ENCODE results near the gene BMP5.

BMP5 gene

GRCh38 chr6:55811074-55811473 is 64.3 kb downstream of the BMP5 start:
- no peak for DNase-seq (ENCODE audit: low read depth)

- no peak for DNase-seq (ENCODE audit: low read depth)
These were observed 73.1 kb downstream of the BMP5 start for GRCh38 chr6:55802259-55802658.

DNA sequence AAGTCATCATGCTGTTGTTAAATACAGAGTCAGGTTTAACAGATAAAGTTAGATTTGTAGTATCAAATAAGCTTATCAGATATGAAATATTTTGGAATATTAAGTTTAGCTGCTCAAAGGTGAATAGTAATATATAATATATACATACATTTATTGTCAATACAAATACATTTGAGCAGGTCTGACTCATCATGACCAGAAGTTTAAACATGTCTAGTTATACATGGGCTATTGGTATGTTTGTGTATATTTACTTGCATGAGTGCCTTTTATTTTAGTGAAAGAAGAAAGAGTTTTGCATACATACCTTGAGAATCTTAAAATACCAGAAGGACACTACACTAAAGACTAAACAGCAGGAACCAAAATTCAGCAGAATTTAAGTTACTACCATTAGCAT is 76.8 kb downstream of the BMP5 start:
- DNase-seq (ENCODE audit: low read depth): no peak

DNA sequence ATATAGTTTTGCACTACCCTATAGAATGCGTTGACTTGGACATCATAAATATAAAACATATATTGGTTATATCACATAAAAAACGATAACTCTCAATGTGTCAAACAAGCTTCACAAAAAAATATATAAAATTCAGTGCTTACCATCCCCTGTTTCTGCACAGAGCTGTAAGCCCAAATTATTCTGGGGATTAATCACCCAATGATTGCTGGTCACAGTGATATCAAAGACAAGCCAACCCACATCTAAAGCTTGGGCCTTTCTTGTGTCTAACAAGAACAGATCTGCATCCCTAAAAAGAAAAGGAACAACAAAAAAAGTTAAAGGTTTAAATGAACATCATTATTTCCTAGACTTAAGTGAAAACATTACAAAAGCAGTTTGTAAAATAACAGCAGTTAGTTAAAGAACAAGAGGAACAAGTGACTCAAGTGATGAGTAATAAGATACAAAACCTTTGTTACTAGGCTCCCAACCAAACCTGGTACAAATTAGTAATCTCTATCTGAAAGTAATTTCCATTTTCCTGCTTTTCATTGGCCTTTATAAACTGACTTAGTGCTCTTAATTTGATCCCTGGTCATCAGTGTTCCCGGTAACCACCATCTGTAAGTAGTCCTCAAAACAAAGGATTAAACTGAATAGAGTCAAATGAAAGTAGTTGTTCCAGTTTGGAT is 81.1 kb downstream of the BMP5 start:
- DNase-seq (ENCODE audit: low read depth): no peak

DNA sequence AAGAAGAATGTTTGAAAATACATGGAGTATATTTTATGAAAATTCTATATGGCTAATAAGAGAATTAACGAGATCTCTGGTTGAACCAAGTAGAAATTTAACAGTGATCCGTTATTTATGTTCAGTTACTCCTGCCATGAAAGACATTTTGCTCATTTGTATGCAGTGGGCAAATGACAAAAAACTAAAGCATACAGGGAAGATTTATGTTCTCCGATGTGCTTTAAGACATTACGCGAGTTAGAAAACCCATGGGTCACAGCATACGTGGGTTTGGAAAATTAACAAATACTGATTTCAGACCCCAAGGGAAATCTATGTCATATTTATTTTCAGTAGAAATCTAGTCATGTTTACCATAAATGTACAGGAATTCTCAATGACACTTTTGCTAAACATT is 90.1 kb downstream of the BMP5 start:
- DNase-seq (ENCODE audit: low read depth): no peak

DNA sequence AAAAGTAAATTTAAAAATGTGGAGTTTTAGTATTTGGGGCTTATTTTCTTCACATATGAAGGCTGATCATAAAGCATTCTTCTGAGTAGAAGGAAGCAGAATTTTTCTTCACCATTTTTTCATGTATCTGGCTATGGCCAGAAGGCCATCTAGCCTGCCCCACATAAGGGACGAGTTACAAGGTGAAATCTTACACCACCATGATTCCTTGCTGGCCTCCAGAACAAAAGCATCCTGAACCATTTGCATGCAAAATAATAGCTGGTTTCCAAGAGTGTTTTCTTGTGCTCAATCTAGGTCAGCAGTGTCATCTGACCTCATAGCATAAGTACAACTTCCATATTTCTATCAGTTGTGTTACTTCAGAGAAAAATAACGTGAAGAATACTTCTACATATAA is 93.1 kb downstream of the BMP5 start:
- no peak for DNase-seq (ENCODE audit: low read depth)

DNA sequence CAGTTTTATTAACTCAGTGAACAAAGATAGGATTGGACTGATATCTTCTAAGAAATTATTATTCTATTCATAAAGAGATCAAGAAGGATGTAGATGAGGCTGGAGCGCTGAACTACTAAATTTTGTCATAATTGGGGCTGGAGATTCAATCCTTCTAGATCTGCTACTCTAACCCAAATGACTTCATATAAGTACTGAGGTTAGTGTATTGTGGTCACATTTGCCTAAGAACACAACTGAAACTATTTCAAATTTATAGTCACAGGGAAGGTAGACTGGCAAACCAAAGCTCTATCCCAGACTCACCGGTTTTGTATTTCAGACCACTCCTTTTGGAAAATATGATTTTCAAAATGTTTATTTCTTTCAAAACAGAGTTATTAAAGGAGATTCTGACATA is 96.7 kb downstream of the BMP5 start:
- no peak for DNase-seq (ENCODE audit: low read depth)

GRCh38 chr6:55777469-55777868 is 97.9 kb downstream of the BMP5 start:
- DNase-seq (ENCODE audit: low read depth): no peak

DNA sequence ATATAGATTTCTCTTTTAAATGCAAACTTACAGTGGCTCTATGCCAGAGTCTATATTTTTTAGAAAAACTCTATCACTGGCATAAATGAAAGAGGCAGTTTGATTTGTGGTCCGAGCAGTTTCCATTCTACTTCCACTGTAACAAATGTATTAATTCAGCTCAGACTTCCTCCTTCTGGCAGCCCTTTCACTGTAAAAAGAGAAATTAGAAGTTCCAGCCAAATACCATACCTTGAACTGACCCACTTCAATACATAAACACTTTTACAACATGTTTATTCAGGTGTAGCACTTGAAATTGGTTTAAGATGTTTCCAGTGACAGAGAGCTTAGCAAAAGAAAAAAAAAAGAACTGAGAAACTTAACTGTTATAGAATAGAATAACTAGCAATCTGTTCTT is 99.3 kb downstream of the BMP5 start:
- DNase-seq (ENCODE audit: low read depth): no peak

GRCh38 chr6:55775029-55775318 is 100.4 kb downstream of the BMP5 start:
- DNase-seq (ENCODE audit: low read depth): no peak

DNA sequence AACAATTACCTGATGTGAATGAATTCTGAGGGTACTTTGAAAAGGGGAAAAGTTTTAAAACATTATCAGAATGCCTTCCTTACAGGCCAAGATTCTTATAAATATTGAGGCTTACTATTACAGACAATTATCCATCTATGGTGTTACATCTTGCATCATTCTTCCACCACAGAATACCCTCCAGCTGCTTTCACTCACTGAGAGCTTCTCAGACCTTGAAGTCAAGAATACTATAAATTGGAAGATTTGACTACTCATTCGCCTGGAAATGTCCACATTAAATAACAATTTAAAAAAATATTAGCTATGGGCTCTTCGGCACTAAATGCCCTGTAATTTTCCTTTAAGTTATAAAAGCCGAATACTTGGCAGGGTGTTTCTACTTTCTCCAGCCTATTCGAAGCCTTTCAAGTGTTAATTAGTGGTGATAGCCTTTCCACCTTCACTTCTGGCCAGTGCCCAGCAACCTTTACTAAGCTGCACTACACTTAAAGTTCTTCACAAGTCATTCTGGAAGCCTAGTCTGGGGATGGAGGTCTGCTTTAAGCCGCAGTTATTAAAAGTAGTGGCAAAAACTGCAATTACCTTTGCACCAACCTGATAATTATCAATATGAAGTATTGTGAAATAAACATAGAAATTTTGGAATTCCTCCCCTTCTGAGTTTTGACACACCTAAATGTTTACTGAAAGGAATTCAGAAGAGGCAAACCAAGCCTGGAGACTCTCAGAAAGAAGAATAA is 100.9 kb downstream of the BMP5 start:
- no peak for DNase-seq (ENCODE audit: low read depth)

DNA sequence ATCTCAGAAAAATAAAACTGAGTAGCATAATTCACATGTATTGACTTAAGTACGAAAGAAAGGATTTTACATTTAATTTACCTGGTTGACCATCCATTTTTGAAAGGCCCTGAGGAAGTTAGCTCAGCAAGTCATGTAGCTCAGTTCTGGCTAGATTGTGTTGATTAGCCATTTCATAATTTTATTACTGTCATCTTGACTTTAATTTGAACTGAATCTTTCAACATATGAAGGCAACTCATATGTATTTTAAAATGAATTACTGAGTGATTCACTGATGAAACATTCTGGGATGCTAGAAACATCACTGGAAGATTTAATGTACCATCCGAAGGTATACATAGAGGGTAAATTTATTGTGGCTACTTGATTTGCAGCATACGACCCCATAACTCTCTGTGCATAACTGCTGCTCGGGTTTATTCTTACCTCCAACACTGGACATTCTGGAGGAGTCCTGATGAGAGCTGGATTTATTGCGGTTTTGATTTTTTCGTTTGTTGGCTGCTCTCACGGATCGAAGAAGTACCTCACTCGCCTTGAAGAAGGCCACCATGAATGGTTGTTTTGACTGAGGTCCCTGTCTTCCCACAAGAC is 101.7 kb downstream of the BMP5 start:
- DNase-seq (ENCODE audit: low read depth): no peak

- DNase-seq (ENCODE audit: low read depth): no peak
These were observed 102.7 kb downstream of the BMP5 start for GRCh38 chr6:55772730-55773129.

DNA sequence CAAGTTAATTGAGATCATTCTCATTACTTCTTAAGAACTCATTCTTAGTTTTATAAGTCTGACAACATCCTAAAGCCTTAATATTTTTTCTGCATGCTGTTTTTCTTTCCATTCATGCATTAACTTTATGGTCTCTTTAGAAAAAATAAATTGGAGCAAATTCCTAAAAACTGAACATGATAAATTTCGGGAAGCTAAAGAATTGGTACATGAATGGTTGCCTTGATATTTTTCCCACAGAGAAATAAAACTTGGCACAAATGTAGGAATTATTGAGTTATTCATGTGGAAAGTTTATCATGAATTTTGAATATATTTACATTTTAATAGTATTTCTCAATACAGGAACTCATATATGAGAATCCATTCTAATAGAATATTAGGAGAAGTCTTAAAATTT is 115.9 kb downstream of the BMP5 start:
- DNase-seq (ENCODE audit: low read depth): no peak

DNA sequence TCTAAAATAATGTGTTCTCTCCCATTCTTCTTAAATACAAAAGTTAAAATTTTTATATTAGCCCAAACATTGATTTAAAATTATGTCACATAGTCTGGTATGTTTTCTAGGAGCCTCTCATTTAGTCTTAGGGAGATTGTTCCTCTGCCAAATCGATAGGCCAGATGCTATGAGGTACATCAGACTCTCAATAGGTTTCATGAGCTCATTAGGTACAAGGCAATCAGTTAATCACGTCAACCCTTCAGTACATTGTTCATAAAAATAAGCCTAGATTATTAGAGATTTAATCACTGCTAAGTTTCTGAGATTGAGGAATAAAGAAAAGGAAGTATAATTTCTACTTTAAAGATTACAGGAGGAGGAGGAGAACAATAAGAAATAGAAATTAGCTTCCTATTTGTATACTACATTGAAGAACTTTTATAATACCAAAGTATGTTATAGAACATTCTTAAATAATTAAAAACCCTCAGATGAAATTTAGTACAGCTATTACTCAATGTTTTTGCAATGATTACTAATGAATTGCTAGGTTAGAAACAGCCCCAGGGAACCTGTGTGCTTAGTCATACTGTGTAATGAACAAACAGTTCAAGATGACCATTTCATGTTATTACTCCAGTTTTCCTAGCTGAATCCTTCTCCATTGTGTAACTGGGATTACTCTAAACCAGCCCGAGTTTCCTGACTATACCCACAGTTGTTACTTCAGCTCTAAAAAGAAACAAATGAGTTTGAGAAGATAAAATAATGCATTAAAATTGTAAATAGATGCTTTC is 117.0 kb downstream of the BMP5 start:
- DNase-seq (ENCODE audit: low read depth): no peak

- DNase-seq (ENCODE audit: low read depth): no peak
These were observed 118.8 kb downstream of the BMP5 start for GRCh38 chr6:55756531-55757031.

- DNase-seq (ENCODE audit: low read depth): no peak
These were observed 126.5 kb downstream of the BMP5 start for GRCh38 chr6:55748880-55749279.

- no peak for DNase-seq (ENCODE audit: low read depth)
These were observed 128.9 kb downstream of the BMP5 start for GRCh38 chr6:55746473-55746872.

- DNase-seq (ENCODE audit: low read depth): no peak
These were observed 141.1 kb downstream of the BMP5 start for GRCh38 chr6:55734256-55734655.

DNA sequence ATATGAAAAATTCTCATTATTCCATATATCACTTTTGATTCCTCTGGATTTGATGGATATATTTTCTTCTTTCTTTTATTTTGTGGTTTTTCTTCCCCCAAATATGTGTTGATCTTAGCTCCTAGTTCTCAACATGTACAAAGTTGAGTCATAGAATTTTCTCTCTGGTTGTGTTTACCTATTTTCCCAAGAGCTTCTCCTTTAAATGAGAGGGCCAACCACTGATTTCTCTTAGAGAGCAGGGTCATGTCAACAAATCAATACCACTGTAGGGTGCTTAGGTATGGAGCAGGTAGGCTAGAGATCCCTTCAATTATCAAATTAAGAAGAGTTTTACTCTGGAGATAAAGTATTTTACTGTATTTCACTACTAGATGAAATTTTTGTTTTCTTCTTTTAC is 145.7 kb downstream of the BMP5 start:
- DNase-seq (ENCODE audit: low read depth): no peak

DNA sequence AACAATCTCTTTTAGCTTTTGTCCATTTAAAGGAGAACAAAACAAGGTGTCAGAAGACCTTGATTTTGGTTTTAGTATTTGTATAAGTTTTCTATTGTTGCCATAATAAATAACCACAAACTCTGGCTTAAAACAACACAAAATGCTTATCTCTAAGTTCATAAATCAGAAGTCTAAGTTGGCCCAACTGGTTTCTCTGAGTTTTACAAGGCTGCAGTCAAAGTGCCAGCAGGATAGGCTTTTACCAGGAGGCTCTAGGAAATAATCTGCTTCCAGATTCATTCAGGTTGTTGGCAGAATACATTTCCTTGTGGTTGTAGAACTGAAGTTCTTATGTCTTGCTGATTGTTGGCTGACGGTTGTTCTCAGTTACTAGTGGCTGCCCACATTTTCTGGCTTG is 149.2 kb downstream of the BMP5 start:
- DNase-seq (ENCODE audit: low read depth): no peak

DNA sequence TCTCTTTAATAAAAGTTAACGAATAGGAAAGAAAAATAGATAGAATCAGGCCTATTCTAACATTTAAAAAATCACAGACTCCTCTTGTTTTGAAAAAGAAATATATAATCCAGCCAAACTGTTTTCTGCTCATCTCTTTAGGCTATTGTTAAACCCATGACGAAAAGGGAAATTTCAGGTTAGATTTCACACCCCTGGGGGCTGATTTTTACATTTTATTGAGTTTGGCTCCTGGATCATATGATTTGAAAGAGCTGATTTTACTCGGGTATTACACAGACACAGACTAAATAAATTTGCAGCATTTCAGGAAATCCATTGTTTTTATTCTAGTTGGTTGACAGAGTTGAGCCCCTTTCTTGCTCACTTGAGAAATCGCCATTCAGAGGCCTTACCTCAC is 160.6 kb downstream of the BMP5 start:
- DNase-seq (ENCODE audit: low read depth): no peak

GRCh38 chr6:55713436-55713835 is 162.0 kb downstream of the BMP5 start:
- no peak for DNase-seq (ENCODE audit: low read depth)
